Activated CD4-positive, CD25-positive, alpha-beta regulatory T cell treated with anti-CD3 and anti-CD28 coated beads, Interleukin-2, amount 50 U/mL, for 24 hours (primary cell): ENCODE results near the gene GNAS.
"Not testable (repeated sequence)": the region's sequence is repeated elsewhere in the genome, so short reads cannot be mapped to it uniquely, and the experiment has no call there.

ENCODE experiments used
- ATAC-seq, 2 donors: fragments of 150-1000 bp; cut with Tn5 transposase; one replicate each; pipeline ENCODE4 v1.10.0; 2021; ENCODE audit warnings: mild to moderate bottlenecking in 1 of 2, moderate library complexity in 1 of 2

GNAS gene

GRCh38 chr20:58852543-58853271, at the start of gene GNAS:
GNAS (plus strand) TSS chr20:58852716.
- ATAC-seq: no peak

- no peak for ATAC-seq
Observed at GRCh38 chr20:58803533-58803932, 49.0 kb upstream of the GNAS start.

GRCh38 chr20:58807801-58808200, 44.7 kb upstream of the GNAS start:
- ATAC-seq: no peak

GRCh38 chr20:58808271-58809046, 44.1 kb upstream of the GNAS start:
- no peak for ATAC-seq

GRCh38 chr20:58810116-58810878, 42.2 kb upstream of the GNAS start:
- no peak for ATAC-seq

- no peak for ATAC-seq
Observed at GRCh38 chr20:58810879-58811250, 41.7 kb upstream of the GNAS start.

GRCh38 chr20:58811334-58811733, 41.2 kb upstream of the GNAS start:
- ATAC-seq: no peak

- no peak for ATAC-seq
Observed at GRCh38 chr20:58813369-58813768, 39.1 kb upstream of the GNAS start.

- ATAC-seq: no peak
Observed at GRCh38 chr20:58815448-58815847, 37.1 kb upstream of the GNAS start.

GRCh38 chr20:58816051-58816450, 36.5 kb upstream of the GNAS start:
- ATAC-seq: no peak

- ATAC-seq: no peak
Observed at GRCh38 chr20:58816957-58817651, 35.4 kb upstream of the GNAS start.

GRCh38 chr20:58817748-58818147, 34.8 kb upstream of the GNAS start:
- no peak for ATAC-seq

GRCh38 chr20:58818586-58819285, 33.8 kb upstream of the GNAS start:
- peak; percentile 82 to 91 for ATAC-seq

- ATAC-seq: no peak
Observed at GRCh38 chr20:58819921-58820320, 32.6 kb upstream of the GNAS start.

- ATAC-seq: not testable (repeated sequence)
Observed at GRCh38 chr20:58820515-58820914, 32.0 kb upstream of the GNAS start.

GRCh38 chr20:58822149-58822548, 30.4 kb upstream of the GNAS start:
- no peak for ATAC-seq

- ATAC-seq: no peak
Observed at GRCh38 chr20:58822748-58823730, 29.5 kb upstream of the GNAS start.

GRCh38 chr20:58824843-58825242, 27.7 kb upstream of the GNAS start:
- no peak for ATAC-seq

- ATAC-seq: no peak
Observed at GRCh38 chr20:58825450-58825849, 27.1 kb upstream of the GNAS start.

- ATAC-seq: no peak
Observed at GRCh38 chr20:58826271-58826670, 26.2 kb upstream of the GNAS start.

- no peak for ATAC-seq
Observed at GRCh38 chr20:58828136-58828535, 24.4 kb upstream of the GNAS start.
